Measurements from ENCODE around the gene ARAP2.

ARAP2 gene, protein sequence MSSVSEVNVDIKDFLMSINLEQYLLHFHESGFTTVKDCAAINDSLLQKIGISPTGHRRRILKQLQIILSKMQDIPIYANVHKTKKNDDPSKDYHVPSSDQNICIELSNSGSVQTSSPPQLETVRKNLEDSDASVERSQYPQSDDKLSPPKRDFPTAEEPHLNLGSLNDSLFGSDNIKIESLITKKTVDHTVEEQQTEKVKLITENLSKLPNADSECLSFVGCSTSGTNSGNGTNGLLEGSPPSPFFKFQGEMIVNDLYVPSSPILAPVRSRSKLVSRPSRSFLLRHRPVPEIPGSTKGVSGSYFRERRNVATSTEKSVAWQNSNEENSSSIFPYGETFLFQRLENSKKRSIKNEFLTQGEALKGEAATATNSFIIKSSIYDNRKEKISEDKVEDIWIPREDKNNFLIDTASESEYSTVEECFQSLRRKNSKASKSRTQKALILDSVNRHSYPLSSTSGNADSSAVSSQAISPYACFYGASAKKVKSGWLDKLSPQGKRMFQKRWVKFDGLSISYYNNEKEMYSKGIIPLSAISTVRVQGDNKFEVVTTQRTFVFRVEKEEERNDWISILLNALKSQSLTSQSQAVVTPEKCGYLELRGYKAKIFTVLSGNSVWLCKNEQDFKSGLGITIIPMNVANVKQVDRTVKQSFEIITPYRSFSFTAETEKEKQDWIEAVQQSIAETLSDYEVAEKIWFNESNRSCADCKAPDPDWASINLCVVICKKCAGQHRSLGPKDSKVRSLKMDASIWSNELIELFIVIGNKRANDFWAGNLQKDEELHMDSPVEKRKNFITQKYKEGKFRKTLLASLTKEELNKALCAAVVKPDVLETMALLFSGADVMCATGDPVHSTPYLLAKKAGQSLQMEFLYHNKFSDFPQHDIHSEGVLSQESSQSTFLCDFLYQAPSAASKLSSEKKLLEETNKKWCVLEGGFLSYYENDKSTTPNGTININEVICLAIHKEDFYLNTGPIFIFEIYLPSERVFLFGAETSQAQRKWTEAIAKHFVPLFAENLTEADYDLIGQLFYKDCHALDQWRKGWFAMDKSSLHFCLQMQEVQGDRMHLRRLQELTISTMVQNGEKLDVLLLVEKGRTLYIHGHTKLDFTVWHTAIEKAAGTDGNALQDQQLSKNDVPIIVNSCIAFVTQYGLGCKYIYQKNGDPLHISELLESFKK (N-terminal part only)

GRCh38 chr4:36244257-36245082, at the start of gene ARAP2:
TSS of gene ARAP2 (minus strand) at chr4:36244514. CDS start at chr4:36229486, 15,028 bp downstream.
- TF ChIP-seq, protein P1, sequence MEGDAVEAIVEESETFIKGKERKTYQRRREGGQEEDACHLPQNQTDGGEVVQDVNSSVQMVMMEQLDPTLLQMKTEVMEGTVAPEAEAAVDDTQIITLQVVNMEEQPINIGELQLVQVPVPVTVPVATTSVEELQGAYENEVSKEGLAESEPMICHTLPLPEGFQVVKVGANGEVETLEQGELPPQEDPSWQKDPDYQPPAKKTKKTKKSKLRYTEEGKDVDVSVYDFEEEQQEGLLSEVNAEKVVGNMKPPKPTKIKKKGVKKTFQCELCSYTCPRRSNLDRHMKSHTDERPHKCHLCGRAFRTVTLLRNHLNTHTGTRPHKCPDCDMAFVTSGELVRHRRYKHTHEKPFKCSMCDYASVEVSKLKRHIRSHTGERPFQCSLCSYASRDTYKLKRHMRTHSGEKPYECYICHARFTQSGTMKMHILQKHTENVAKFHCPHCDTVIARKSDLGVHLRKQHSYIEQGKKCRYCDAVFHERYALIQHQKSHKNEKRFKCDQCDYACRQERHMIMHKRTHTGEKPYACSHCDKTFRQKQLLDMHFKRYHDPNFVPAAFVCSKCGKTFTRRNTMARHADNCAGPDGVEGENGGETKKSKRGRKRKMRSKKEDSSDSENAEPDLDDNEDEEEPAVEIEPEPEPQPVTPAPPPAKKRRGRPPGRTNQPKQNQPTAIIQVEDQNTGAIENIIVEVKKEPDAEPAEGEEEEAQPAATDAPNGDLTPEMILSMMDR (conservative IDR thresholded peaks at IDR 0.05; ENCODE audit: control insufficient read depth, insufficient read depth, low read depth, low read length) = no peak
- peak within 1 kb of the TSS; percentile 45 for H3K4me3 ChIP-seq (ENCODE audit: control insufficient read depth, low read depth, low read length)
- peak; percentile 11 for DNase-seq (ENCODE audit: low read depth)

DNA sequence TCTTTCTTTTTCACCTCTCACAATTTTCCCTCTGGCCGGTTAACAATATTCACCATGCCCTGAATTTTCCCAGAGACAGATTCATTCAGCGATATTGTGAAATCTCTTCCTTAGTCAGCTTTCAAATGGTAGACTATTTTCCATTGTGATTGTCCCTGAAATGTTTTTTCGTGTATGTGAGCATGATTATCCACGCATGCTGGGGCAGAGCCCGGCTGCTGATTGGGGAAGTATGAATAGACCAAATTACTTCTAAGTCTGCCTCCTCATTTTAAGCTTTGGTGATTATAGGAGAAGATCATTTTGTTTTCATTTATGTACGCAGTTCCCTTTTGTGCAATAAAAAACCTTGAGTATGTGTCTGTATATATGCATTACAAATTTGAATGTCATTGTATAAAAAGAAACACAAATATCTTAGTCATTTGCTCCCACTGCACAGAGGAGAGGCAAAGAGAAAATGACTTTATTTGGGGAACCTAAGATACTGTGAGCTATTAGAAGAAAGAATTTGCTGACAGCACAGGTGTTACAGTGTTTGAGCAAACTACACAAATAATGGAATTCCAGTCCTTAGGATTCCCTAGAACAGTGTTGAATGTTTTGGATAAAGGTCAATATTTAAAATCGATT, 48.4 kb upstream of the ARAP2 start:
- TF ChIP-seq, protein P1 (conservative IDR thresholded peaks at IDR 0.05; ENCODE audit: control insufficient read depth, insufficient read depth, low read depth, low read length) = no peak
- DNase-seq (ENCODE audit: low read depth) = no peak
- no peak overlapping the region for H3K4me3 ChIP-seq (ENCODE audit: control insufficient read depth, low read depth, low read length)

GRCh38 chr4:36290641-36291040, 46.3 kb upstream of the ARAP2 start:
- TF ChIP-seq, protein P1 (conservative IDR thresholded peaks at IDR 0.05; ENCODE audit: control insufficient read depth, insufficient read depth, low read depth, low read length) = no peak
- DNase-seq (ENCODE audit: low read depth) = no peak
- H3K4me3 ChIP-seq (ENCODE audit: control insufficient read depth, low read depth, low read length) = no peak overlapping the region

- TF ChIP-seq, protein P1 (conservative IDR thresholded peaks at IDR 0.05; ENCODE audit: control insufficient read depth, insufficient read depth, low read depth, low read length) = no peak
- H3K4me3 ChIP-seq (ENCODE audit: control insufficient read depth, low read depth, low read length) = no peak overlapping the region
- no peak for DNase-seq (ENCODE audit: low read depth)
Observed at GRCh38 chr4:36288731-36289426, 44.6 kb upstream of the ARAP2 start.

DNA sequence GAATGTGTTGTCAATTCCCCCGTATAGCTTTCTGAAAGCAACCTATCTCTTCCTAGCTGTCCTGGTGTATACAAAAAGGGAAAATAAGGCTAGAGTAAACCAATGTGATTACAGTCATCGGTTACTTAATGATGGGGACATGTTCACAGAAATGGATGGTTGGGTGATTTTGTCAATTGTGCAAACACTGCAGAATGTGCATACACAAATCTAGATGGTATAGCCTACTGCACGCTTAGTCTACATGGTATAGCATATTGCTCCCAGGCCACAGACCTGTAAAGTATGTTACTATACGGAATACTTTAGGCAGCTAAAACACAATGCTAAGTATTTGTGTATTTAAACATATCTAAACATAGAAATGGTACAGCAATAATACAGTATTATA, 42.2 kb upstream of the ARAP2 start:
- DNase-seq (ENCODE audit: low read depth) = no peak
- TF ChIP-seq, protein P1 (conservative IDR thresholded peaks at IDR 0.05; ENCODE audit: control insufficient read depth, insufficient read depth, low read depth, low read length) = no peak

More for the DNA sequence above, 42.2 kb upstream of the ARAP2 start:
- no peak overlapping the region for H3K4me3 ChIP-seq (ENCODE audit: control insufficient read depth, low read depth, low read length)
